GM18499 (cell line): ENCODE measurements around the gene ADCY1.

Source experiments
- ATAC-seq: cut with Tn5 transposase; IDR thresholded peaks from one replicate; pipeline ENCODE4 v1.9.1; 2021; ENCODE audit warnings: moderate number of reproducible peaks; ENCODE audit not compliant: insufficient read depth, unreplicated experiment

The ADCY1 gene

GRCh38 chr7:45592230-45592991 is 18.2 kb downstream of the ADCY1 start:
- ATAC-seq: no peak

- ATAC-seq: no peak
Observed at GRCh38 chr7:45593121-45593541, 19.0 kb downstream of the ADCY1 start.

DNA sequence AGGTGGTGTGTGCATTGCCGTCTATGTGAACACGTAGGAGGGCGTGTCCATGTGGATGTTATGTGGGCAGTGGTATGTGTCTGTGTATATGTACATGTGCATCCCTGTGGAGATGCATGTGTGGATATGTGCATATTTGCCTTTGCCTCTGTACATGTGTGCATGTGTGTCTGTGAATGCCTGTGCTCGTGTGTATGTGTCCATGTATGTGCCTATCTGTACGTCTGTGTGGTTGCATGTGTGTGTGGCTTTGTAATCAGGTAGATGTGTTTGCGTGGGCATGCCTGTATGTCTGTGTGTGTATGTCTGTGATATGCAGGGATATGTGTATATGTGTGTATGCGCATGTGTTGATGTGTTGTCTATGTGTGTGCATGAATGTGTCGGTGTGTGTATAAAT is 19.7 kb downstream of the ADCY1 start:
- ATAC-seq: no peak

- ATAC-seq: no peak
Observed at GRCh38 chr7:45594745-45595535, 20.8 kb downstream of the ADCY1 start.

DNA sequence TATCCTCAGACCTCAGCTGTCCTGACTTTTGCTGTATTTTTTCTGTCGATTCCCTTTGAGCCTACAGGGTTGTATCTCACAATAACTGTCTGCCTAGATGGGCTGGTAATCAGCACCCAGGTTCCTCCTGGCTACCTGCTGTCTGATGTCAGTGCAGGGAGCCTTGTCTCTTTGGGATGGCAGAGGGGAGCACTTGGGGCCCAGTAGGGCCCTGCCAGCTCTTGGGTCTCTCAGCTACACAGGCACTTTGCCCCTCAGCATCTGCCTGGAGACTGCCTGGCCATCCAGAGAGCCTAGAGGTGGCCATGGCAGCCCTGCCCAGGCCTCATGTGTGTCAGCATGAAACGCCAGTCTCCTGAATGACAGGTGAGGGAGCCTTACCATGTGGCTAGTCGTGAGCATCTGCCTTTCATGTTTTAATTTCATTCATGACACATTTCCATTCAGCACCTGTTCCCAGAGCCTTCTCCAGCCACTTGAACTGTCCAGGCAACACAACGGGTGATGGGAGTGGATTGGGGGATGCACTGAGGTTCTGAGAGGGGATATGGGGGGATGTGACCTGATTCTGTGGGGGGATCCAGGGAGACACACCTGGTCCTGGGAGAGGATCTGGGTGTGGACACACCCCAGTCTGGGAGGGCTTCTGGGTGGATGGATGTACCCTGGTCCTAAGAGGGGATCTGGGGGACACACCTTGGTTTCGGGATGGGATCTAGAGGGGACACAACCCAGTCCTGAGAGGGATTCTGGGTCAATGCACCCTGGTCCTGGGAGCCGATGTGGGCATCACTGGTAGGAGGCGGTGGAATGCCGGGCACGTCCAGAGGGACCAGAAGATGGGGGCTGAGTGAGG is 21.9 kb downstream of the ADCY1 start:
- no peak for ATAC-seq

DNA sequence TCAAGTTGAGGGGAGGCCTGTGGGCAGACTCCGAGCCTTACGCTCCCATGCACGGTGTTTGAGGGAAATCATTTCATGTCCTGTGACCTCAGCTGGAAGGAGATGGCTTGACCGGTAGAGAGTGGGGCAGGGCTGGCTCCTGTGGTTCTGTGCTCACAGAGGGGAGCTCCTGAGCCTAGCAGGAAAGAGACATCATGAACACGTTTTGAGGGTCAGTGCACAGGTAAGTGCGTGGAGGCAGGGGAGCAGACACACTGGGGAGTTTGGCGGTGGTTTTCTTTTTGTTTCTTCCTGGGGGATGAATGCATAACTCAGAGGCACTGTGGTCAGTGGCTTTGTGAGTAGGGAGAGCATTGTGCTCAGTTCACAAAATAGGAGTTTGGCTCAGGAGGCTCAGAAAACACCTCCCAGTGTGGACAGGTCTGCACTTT is 22.5 kb downstream of the ADCY1 start:
- ATAC-seq: no peak

GRCh38 chr7:45597286-45597984 is 23.3 kb downstream of the ADCY1 start:
- no peak for ATAC-seq

- no peak for ATAC-seq
Observed at GRCh38 chr7:45598886-45599520, 24.8 kb downstream of the ADCY1 start.

DNA sequence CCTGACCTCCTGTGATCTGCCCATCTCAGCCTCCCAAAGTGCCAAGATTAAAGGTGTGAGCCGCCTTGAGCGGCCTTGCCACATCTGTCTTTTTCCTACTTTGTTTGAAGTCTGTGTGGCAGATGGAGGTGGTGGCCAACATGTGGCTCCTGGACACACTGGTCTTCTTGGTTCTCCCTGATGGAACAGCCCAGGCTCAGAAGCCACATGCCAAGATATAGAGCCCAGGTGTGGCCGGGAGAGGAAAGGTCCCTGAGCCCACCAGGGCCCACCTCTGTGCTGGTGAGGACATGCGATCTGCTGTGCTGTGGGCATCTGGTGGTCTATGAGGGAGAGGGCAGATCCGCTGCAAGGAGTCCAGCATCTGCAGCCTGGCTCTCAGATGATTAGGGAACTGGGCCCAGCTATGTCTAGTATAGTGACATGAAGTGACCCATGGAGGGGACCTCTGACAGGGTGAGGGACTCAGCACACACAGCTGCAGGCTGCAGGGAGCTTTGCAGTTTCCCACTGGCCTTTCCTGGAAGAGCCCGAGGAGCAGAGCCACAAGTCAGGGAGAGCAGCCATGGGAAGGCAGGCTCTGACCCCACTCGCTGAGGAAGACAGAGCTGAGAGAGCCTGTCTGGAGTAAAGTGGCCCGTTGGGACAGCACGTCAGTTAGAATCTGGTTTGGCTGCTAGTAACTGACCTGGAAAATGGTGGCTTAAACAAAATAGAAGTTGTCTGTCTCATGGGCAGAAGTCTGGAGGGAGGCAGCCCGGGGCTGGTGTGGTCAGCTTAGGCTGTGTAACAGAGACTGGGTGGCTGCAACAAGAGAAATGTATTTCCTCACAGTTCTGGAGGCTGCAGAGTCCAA is 25.9 kb downstream of the ADCY1 start:
- no peak for ATAC-seq

GRCh38 chr7:45601094-45601493 is 26.9 kb downstream of the ADCY1 start:
- no peak for ATAC-seq

DNA sequence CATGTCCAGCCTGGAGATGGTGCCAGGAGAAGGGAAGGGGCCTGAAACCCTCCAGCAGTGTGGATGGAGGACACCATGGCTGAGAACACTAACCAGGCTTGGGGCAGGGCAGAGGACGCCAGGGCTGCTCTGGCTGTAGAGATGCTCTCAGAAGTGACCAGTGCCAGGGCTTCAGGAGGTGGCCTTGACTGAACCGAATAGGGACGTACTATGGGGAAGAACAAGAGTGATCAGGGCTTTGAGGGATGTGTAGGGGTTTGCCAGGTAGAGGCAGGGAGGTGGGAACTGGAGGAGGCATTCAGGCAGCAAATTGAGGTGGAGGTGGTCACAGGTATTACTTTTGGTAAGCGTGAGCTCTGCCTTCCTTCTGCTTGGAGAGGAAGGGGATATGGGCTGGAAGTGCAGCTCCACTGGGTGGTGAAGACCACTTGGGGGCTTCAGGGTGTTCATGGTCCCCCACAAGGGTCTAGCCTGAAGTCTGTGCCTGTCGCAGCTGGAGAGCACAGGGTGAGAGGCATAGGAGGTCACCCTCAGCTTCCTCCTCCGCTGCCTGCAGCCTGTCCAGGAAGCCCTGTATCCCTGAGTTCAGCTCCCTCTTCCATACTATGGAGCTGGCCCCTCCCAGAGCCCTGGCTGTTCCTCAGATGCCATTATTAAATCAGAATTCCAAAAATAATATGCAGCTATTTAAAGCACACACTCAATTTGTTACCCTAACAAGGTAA is 27.8 kb downstream of the ADCY1 start:
- ATAC-seq: no peak

- no peak for ATAC-seq
Observed at GRCh38 chr7:45606050-45606449, 31.9 kb downstream of the ADCY1 start.

GRCh38 chr7:45606931-45607330 is 32.8 kb downstream of the ADCY1 start:
- ATAC-seq: no peak

DNA sequence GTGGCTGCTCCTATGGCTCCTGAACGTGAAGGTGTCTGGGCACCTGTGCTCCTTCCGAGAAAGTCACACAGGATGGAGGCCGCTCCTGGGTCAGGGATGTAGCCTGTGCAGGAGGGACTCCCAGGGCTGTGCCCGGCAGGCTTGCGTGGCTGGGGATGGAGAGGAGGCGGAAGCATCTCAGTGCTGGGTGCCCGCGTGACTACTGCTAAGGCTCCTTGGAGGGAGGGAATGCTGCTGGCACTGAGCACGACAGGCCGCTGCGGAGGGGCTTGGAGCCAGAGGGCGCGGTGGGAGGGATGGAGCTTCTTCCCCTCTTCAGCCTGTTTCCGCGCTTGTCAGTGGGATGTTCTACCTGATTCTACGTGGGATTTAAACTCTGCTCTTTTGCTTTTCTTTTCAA is 35.0 kb downstream of the ADCY1 start:
- no peak for ATAC-seq

DNA sequence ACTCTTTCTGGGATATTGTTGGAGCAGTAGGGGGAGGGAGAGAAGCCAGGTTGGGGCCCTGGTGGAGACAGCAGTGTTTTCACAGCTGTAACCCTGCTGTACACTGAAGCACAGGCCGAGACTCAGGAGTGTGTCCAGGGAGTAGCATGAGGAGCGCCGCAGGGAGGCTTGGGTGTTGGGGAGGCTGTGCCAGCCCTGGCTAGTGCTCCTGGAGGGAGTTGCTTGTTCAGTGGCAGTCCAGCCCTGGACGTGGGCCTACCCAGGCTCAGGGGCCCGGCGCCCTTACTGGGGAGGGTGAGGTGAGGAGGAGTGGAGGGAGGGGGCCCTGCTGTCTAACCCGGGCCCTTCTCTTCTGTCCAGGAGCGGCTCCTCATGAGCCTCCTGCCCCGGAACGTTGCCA is 35.9 kb downstream of the ADCY1 start:
- no peak for ATAC-seq

- no peak for ATAC-seq
Observed at GRCh38 chr7:45610660-45611299, 36.6 kb downstream of the ADCY1 start.

DNA sequence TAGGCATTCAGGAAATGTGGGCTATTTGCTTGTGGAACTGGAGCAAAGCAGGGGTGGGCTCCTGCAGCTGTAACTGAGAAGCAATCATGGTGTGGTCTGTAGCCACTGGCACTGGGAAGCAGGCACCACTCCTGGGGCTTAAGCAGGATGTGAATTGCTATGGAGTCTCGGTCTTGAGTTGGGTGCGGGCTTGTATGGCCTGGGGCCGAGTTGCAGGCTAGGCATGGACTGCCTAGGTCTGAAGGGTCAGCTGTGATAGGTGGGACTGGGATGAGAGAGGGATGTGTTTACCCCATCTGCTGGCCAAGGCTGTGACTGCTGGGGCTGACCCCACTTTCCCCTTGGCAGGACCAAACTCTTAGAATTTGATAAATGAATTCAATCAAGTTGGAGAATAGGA is 43.0 kb downstream of the ADCY1 start:
- ATAC-seq: no peak

GRCh38 chr7:45622058-45622457 is 47.9 kb downstream of the ADCY1 start:
- no peak for ATAC-seq
